SHP77 treated with DMSO at 0.1 percent for 48 hours (cell line): ENCODE results near the gene TMEM127.
"Not testable (repeated sequence)": the region's sequence is repeated elsewhere in the genome, so short reads cannot be mapped to it uniquely, and the experiment has no call there.

ENCODE experiments used
- DNase-seq: peaks from one replicate; lab custom pipeline; 2025; lab: John Stamatoyannopoulos, UW

Gene TMEM127

GRCh38 chr2:96240341-96241038, 25.3 kb downstream of the TMEM127 start:
- DNase-seq: no peak

DNA sequence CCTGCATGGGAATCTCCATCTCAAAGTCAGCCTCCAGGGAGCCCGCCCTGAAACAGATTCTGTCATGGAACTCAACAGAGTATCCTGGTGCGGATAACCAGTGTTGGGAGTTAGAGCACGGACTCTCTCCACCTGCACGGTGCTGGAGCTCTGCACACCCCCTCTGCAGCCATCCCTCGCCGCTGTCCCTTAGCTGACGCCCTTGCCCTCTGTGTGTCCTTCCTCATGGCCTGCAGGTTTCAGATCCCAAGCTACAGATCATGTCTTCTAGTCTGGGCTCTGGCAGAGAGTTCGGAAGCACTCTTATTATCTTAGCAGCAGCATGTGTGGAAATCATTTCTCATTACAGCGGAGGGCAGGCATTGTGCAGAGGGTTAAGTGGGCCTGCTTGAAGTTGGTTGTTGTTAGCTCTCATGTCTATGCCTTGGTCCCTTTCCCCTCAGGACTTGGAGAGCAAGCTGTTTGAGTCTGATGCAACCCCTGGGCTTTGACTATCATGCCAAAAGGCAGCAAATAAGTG, 26.0 kb downstream of the TMEM127 start:
- DNase-seq: no peak

- no peak for DNase-seq
Measured at GRCh38 chr2:96239091-96239490, 26.7 kb downstream of the TMEM127 start.

GRCh38 chr2:96238266-96238665, 27.5 kb downstream of the TMEM127 start:
- DNase-seq: no peak

DNA sequence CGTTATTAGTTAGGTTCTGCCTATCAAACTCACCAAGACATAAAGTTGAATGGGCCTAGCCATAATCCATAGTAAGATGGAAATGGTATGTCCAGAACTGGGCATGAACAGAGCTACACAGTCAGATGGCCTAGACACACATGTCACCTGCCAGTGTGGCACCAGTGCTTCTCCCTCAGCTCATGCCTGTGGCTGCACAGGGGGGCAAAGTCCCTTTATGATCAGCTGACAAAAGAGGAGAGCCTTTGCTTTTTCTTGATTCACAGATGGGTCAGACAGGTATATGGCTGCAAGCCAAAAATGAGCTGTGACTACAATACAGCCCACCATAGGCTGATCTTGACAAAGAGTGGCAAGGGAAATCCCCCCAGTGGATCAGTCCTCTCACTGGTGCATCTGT, 28.9 kb downstream of the TMEM127 start:
- no peak for DNase-seq

GRCh38 chr2:96233880-96234316, 31.9 kb downstream of the TMEM127 start:
- DNase-seq: no peak

DNA sequence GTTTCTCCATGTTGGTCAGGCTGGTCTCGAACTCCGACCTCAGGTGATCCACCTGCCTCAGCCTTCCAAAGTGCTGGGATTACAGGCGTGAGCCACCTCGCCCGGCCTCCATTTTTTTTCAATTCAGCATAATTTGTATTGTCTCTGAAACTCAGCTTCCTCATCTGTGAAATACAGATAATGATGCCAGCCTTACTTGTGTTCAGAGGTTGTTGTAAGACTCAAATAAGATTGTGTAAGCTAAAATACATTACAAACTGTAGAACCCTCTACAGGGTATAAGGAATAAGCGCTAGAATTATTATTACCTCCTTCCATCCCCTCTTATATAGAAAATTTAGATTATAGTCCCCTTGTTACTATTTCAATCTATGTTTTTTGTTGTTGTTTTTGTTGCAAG, 32.4 kb downstream of the TMEM127 start:
- no peak for DNase-seq

DNA sequence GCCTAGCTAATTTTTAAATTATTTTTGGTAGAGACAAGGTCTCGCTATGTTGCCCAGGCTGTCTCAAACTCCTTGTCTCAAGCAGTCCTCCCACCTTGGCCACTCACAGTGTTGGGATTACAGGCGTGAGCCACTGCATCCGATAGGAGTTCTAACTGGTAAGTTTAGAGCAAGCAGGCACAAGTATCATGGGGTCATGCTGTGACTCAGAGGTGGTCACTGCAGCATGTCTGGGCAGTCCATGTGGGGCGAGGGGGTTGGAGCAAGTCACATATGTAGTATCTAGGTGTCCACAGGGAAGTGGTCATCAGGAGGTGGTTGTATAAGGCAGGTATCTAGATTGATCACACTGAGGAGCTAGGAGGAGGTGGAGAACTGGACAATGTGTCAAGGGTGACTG, 34.5 kb downstream of the TMEM127 start:
- DNase-seq: no peak

- DNase-seq: no peak
Measured at GRCh38 chr2:96225016-96225533, 40.7 kb downstream of the TMEM127 start.

DNA sequence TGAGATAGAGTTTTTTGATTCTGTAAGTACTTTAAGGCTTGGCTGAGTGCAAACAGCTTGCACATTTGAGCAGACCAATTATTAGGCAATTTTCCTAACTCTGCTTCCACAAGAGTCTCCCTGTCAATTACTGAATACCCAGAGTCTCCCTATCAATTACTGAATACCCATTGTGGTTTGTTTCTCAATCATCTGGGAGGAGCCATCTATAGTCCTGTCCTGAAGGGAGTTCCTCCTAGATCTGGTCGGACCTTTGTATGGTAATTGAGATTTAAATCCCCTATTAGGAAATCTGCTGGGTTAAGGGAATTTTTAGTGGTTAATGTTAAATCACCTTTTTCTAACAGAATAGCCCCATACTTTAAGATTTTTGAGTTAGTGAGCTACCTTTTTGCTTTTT, 44.7 kb downstream of the TMEM127 start:
- DNase-seq: not testable (repeated sequence)

DNA sequence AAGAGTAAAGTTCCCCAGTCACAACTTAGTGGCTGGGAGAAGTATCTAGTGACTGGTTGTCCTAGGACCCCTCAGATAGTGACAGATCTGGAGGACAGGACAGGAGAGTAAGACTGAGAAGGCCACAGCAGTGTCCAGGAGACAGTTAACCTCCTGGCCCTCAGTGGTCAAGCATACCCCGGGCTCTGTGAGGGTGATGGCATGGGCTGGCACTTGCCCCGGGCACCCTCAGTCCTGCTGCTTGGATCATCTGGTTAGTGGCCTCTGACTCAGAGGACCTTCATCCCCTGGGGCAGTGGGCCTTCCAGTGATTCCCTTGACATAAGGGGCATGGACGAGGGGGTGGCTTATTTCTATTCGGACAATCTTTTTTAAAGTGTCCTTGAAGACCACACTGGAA, 45.8 kb downstream of the TMEM127 start:
- not testable (repeated sequence) for DNase-seq

- DNase-seq: no peak
Measured at GRCh38 chr2:96218508-96219131, 47.2 kb downstream of the TMEM127 start.

- DNase-seq: no peak
Measured at GRCh38 chr2:96214554-96214953, 51.2 kb downstream of the TMEM127 start.

DNA sequence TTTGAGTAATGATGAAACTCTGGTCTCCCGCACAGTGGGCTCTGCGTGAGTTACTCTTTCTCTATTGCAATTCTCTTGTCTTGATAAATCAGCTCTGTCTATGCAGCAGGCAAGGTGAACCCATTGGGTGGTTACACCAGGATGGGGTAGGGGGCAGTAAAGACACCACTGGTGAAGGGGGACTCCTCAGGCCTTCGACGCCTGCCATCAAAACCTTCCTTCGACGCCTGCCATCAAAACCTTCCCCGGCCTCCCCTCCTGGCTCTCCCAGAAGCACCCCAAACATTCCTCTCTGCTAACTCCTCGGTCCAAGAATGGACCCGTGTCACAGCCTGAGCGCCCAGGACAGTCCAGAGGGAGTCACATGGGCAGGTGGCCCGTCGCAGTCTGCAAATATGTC, 52.4 kb downstream of the TMEM127 start:
- DNase-seq: no peak

DNA sequence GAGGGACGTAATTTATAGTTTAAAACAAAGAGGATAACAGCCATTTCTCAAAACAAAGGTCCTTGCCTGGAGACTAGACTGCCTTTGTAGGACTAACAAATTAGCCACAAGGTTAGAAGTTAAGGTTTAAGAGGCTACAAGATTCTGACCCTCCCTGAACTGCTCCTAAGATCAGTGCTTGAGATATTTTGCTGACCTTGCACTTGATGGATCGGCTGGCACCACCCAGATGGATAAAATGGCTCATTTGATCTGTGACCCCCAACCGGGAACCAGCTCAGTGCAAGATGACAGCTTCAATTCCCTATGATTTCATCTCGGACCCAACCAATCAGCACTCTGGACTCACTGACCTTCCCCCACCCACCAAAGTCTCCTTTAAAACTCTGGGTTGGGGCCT, 53.5 kb downstream of the TMEM127 start:
- DNase-seq: no peak

- no peak for DNase-seq
Measured at GRCh38 chr2:96209729-96210085, 56.1 kb downstream of the TMEM127 start.

DNA sequence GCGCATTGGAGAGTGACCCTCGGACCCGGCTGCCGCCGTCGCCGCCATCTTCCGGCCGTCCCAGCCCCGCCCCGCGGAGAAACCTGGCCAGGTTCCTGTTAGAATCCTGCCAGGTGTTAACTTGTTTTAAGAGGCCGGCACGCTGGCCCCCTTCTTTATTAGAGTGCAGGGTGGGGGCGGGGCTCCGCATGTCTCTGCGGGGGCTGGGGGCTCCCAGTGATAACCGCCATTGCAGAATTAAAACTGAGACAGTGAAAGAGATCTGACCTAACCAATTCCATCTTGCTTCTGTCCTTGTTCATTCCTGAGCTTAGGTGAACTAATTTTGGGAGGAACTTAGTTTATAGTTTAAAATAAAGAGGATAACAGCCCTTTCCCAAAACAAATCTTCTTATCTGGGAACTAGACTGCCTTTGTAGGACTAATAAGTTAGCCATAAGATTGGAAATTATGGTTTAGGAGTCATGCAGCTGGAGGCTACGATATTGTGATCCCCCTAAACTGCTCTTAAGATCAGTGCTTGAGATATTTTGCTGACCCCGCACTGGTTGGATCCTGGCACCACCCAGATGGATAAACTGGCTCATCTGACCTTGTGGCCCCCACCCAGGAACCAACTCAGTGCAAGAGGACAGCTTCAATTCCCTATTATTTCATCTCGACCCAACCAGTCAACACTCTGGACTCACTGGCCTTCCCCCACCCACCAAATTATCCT, 56.6 kb downstream of the TMEM127 start:
- no peak for DNase-seq

DNA sequence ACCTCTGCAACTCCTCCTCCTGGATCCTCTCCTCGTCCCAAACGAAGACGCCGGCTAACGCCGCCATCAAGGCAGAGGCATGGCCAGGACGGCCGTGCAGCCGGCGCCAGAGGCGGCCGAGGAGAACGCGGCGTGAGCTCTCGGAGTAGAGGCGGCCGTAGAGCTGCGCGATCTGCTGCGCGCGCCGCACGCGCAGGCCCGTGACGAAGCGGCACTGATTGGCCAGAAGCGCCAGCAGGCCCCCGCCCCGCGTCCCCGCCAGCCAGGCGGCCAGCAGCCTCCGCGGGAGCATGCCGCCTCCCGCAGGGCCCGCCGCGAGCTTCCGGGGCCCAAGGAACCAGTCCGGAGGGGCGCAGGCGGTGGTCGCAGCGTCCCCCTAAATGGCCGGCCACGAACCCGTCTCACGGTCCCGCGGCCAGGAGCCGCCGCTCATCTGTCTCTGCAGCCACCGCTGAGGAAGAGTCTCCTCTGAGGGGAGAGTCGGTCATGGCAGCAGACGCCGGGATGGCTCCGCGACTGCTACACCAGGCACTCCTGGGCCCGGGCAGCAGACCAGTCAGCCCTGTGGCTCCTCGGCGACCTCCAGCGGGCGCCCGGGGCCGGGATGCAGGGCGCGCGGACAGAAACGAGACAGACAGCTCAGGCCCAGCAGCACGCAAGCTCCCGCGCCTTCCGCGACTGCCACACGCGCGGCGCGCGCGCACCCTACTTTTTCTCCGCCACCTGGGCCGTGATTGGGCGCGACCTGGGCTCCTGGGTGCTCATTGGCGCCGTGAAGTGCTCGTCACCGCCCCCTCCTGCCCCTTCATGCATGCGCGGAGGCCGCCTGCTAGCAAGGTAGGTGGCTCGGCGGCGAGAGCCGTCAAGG, 57.4 kb downstream of the TMEM127 start, which contains the start of gene STARD7:
TSS of gene STARD7 (minus strand) at position 685 of the 868 bp plus-strand sequence. CDS start at position 292, 393 bp downstream.
- DNase-seq: peak; percentile 92

DNA sequence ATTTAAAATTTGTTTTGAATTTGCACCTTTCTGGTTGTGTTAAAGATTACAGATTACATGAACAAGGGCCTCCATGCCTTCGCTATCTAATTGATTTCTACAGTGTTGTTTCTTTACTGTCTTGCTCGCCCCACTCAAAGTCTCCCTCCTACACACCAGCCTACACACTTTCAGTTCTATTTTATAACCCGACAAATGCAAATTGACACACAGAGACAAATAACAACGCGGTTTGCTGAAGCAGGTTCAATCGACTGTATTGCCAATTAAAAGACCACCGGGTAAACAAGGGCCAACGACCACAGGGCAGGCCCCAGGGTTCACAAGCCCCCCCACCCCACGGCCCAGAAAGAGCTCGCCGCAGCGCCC, 58.0 kb downstream of the TMEM127 start:
- no peak for DNase-seq

GRCh38 chr2:96207073-96207773, 58.6 kb downstream of the TMEM127 start:
- DNase-seq: no peak

DNA sequence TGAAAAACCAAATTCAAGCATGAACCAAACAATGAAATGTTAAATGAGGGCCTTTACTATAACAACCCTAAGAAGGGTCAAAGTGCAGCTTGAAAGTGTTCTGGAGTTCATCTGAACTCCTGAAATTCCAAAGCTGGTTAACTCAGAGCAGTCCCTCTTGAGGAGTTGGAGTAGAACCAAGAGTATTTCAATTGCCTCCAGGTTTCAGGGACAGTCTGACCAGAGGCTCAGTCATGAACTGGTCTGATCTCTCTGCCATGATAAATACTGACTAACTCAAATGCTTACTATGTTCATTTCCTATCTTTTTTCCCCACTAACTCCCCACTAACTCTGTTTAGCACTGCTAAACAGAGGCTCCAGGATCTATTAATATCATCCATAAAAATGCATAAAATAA, 59.9 kb downstream of the TMEM127 start:
- DNase-seq: no peak
